K562 (cell line): ENCODE data around the gene SEPTIN1. TPM values are rescaled to one million over a fixed set of nuclear protein-coding genes. Genes with fewer than 3 reads are reported as not detected.

Source experiments
- GABPA ChIP-seq: fragments of 200-800 bp; sonication (Bioruptor generic); conservative IDR thresholded peaks from 2 replicates; pipeline ENCODE4 v1.6.1; 2016; ENCODE audit warnings: low read depth, missing genetic modification characterization, missing compliant biosample characterization
- LEF1 ChIP-seq: fragments of 450-650 bp; IDR thresholded peaks from 2 replicates; pipeline ENCODE4 v1.6.1; 2016; ENCODE audit warnings: mild to moderate bottlenecking
- NONO ChIP-seq, 2 experiments: fragments of 200-400 bp in 1 of 2; fragments of 450-650 bp in 1 of 2; formaldehyde crosslinking in 1 of 2; IDR thresholded peaks; 2 replicates each; pipeline ENCODE4 v1.6.1; 2017; ENCODE audit warnings: low read depth in 2 of 2, mild to moderate bottlenecking in 2 of 2, moderate library complexity in 2 of 2, low read length in 1 of 2
- TEAD2 ChIP-seq: fragments of 450-650 bp; IDR thresholded peaks from 2 replicates; pipeline ENCODE4 v1.6.1; 2016; ENCODE audit warnings: missing genetic modification characterization, control low read depth, missing compliant biosample characterization
- U2AF1 ChIP-seq: fragments of 200-400 bp; formaldehyde crosslinking; optimal IDR thresholded peaks from 2 replicates; pipeline ENCODE3; 2017; ENCODE audit warnings: mild to moderate bottlenecking, low read depth, low read length, moderate library complexity
- WHSC1 ChIP-seq: IDR thresholded peaks from one replicate; pipeline ENCODE4 v1.6.1; 2012; ENCODE audit warnings: low read length, control low read depth, inconsistent platforms
- ZNF197 ChIP-seq: fragments of 200-800 bp; sonication (Bioruptor generic); IDR thresholded peaks from 2 replicates; pipeline ENCODE4 v1.6.1; 2016; ENCODE audit warnings: low read depth, missing genetic modification characterization, missing compliant biosample characterization
- ZNF24 ChIP-seq: fragments of 450-650 bp; IDR thresholded peaks from 2 replicates; pipeline ENCODE4 v1.6.1; 2016
- polyA plus RNA-seq, 8 experiments: library from polyadenylated mRNA; depleted of rRNA in 4 of 8; stranded (reverse) in 5 of 8; unstranded in 3 of 8; fragments of >200 nt; fragmentation: Nextera tagmentation in 2 of 8; fragmentation: Illumina TruSeq in 1 of 8; extraction: Ambion mirVana in 2 of 8; extraction: Trizol in 1 of 8; gene quantifications; 2 replicates each; pipeline versions ENCODE4 v1.2.1 to v1.2.3, GENCODE V29; 2011 to 2014; ENCODE audit warnings: inconsistent platforms in 1 of 8, missing spikeins in 1 of 8
- total RNA-seq, 7 experiments: library from RNA; depleted of rRNA in 6 of 7; stranded (reverse); fragments of >200 nt in 6 of 7; fragmentation: Illumina TruSeq in 2 of 7; extraction: Trizol in 2 of 7; gene quantifications; 2 replicates each; pipeline versions ENCODE4 v1.2.1 to v1.2.3, GENCODE V29; 2011 to 2021; ENCODE audit warnings: low replicate concordance in 1 of 7
- TF ChIP-seq, protein P1 (sequence below): fragments of 450-650 bp; IDR thresholded peaks from 2 replicates; pipeline ENCODE4 v1.6.1; 2017; ENCODE audit warnings: antibody characterized with exemption, mild to moderate bottlenecking
- TF ChIP-seq, protein P2 (sequence below): fragments of 450-650 bp; IDR thresholded peaks from 2 replicates; pipeline ENCODE4 v1.6.1; 2017; ENCODE audit warnings: antibody characterized with exemption
- TF ChIP-seq, protein P3 (sequence below): fragments of 450-650 bp; formaldehyde crosslinking; IDR thresholded peaks from 2 replicates; pipeline ENCODE4 v1.4.0; 2020; ENCODE audit warnings: mild to moderate bottlenecking, moderate library complexity
- TF ChIP-seq, protein P4 (sequence below): fragments of 450-650 bp; formaldehyde crosslinking; IDR thresholded peaks from 2 replicates; pipeline ENCODE4 v1.4.0; 2022; ENCODE audit warnings: mild to moderate bottlenecking, moderate library complexity
- TF ChIP-seq, protein P5 (sequence below): fragments of 250-450 bp; sonication (Bioruptor Pico); IDR thresholded peaks from 2 replicates; pipeline ENCODE4 v1.4.0; 2020; ENCODE audit warnings: mild to moderate bottlenecking, moderate library complexity
- TF ChIP-seq, protein P6 (sequence below): fragments of 250-450 bp; sonication (Bioruptor Pico); IDR thresholded peaks from 2 replicates; pipeline ENCODE4 v1.9.0; 2021; ENCODE audit warnings: mild to moderate bottlenecking

Gene SEPTIN1
- total and polyA plus RNA-seq, 9 of the 15 experiments (the other 6 are each of a cell fraction or from before 2014, with no cell fraction given) = 0.23 to 5.6 (median 1.7) TPM; not detected in 1

DNA sequence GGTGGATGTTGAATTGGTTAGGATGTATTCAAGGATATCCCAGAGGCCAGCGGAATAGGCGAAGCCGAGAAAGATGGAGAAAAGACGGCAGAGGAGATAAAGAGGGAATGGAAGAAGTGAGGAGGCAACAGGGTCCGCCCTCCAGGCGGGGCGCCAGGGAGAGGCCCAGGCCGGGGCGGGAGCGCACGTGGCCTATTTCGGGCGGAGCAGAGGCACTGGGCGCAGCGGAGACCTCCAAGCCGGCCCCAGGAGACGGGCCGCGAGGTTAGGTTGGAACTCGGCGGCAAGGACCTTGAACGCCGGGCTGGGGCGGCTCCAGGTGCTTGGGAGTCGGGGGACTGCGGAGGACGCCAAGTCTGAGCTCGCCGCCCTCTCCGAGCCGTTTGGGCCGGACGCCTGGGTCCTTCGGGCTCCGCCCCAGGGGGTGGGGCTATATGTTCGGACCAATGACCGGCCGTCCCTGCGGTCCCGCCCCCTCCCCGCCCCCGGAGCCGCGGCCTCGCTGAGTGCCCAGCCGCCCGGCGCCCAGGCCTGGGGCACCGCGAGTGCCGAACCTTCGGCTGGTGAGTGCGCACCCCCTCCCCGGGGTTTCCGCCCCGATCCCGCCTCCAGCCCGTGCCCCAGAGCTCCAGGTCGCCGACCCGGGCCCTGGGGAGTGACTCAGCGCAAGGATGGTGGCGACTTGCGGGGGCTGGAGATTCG, 24.9 kb upstream of the SEPTIN1 start, which contains the start of gene ZNF771 (continued):
- no peak for TF ChIP-seq ZNF197 (CRISPR knock-in tag)
- TF ChIP-seq, protein P1, sequence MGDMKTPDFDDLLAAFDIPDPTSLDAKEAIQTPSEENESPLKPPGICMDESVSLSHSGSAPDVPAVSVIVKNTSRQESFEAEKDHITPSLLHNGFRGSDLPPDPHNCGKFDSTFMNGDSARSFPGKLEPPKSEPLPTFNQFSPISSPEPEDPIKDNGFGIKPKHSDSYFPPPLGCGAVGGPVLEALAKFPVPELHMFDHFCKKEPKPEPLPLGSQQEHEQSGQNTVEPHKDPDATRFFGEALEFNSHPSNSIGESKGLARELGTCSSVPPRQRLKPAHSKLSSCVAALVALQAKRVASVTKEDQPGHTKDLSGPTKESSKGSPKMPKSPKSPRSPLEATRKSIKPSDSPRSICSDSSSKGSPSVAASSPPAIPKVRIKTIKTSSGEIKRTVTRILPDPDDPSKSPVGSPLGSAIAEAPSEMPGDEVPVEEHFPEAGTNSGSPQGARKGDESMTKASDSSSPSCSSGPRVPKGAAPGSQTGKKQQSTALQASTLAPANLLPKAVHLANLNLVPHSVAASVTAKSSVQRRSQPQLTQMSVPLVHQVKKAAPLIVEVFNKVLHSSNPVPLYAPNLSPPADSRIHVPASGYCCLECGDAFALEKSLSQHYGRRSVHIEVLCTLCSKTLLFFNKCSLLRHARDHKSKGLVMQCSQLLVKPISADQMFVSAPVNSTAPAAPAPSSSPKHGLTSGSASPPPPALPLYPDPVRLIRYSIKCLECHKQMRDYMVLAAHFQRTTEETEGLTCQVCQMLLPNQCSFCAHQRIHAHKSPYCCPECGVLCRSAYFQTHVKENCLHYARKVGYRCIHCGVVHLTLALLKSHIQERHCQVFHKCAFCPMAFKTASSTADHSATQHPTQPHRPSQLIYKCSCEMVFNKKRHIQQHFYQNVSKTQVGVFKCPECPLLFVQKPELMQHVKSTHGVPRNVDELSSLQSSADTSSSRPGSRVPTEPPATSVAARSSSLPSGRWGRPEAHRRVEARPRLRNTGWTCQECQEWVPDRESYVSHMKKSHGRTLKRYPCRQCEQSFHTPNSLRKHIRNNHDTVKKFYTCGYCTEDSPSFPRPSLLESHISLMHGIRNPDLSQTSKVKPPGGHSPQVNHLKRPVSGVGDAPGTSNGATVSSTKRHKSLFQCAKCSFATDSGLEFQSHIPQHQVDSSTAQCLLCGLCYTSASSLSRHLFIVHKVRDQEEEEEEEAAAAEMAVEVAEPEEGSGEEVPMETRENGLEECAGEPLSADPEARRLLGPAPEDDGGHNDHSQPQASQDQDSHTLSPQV = 0 out of 2 replicates have a peak, but pooled peaks have one; percentile 27
- TF ChIP-seq, protein P2, sequence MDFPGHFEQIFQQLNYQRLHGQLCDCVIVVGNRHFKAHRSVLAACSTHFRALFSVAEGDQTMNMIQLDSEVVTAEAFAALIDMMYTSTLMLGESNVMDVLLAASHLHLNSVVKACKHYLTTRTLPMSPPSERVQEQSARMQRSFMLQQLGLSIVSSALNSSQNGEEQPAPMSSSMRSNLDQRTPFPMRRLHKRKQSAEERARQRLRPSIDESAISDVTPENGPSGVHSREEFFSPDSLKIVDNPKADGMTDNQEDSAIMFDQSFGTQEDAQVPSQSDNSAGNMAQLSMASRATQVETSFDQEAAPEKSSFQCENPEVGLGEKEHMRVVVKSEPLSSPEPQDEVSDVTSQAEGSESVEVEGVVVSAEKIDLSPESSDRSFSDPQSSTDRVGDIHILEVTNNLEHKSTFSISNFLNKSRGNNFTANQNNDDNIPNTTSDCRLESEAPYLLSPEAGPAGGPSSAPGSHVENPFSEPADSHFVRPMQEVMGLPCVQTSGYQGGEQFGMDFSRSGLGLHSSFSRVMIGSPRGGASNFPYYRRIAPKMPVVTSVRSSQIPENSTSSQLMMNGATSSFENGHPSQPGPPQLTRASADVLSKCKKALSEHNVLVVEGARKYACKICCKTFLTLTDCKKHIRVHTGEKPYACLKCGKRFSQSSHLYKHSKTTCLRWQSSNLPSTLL = no peak
- TF ChIP-seq, protein P3, sequence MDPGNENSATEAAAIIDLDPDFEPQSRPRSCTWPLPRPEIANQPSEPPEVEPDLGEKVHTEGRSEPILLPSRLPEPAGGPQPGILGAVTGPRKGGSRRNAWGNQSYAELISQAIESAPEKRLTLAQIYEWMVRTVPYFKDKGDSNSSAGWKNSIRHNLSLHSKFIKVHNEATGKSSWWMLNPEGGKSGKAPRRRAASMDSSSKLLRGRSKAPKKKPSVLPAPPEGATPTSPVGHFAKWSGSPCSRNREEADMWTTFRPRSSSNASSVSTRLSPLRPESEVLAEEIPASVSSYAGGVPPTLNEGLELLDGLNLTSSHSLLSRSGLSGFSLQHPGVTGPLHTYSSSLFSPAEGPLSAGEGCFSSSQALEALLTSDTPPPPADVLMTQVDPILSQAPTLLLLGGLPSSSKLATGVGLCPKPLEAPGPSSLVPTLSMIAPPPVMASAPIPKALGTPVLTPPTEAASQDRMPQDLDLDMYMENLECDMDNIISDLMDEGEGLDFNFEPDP (CRISPR knock-in tag) = no peak
- TF ChIP-seq, protein P4, sequence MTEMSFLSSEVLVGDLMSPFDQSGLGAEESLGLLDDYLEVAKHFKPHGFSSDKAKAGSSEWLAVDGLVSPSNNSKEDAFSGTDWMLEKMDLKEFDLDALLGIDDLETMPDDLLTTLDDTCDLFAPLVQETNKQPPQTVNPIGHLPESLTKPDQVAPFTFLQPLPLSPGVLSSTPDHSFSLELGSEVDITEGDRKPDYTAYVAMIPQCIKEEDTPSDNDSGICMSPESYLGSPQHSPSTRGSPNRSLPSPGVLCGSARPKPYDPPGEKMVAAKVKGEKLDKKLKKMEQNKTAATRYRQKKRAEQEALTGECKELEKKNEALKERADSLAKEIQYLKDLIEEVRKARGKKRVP (CRISPR knock-in tag) = 0 out of 2 replicates have a peak, but pooled peaks have one; percentile 14
- TF ChIP-seq GABPA (tag) = no peak
- no peak for TF ChIP-seq ZNF24
- no peak for TF ChIP-seq TEAD2 (tag)
- TF ChIP-seq, protein P5, sequence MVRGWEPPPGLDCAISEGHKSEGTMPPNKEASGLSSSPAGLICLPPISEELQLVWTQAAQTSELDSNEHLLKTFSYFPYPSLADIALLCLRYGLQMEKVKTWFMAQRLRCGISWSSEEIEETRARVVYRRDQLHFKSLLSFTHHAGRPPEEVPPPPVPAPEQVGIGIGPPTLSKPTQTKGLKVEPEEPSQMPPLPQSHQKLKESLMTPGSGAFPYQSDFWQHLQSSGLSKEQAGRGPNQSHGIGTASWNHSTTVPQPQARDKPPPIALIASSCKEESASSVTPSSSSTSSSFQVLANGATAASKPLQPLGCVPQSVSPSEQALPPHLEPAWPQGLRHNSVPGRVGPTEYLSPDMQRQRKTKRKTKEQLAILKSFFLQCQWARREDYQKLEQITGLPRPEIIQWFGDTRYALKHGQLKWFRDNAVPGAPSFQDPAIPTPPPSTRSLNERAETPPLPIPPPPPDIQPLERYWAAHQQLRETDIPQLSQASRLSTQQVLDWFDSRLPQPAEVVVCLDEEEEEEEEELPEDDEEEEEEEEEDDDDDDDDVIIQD (CRISPR knock-in tag) = no peak
- TF ChIP-seq WHSC1 = no peak
- TF ChIP-seq, protein P6, sequence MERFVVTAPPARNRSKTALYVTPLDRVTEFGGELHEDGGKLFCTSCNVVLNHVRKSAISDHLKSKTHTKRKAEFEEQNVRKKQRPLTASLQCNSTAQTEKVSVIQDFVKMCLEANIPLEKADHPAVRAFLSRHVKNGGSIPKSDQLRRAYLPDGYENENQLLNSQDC (CRISPR knock-in tag) = no peak
- TF ChIP-seq NONO (IDR thresholded peaks at IDR 0.05; ENCODE audit: low read depth in 2 of 2, low read length in 1 of 2) = peak in 1 of 2 experiments; percentile 25; a peak in 1 of 4 replicates
- TF ChIP-seq U2AF1 = no peak
- TF ChIP-seq LEF1 = peak; percentile 10; the same call in 1 of the 2 replicates
